ENCODE results near the gene FUT3.

FUT3 gene

GRCh38 chr19:5827891-5828660, 23.2 kb downstream of the FUT3 start:
- peak overlapping the region; percentile 52 for H3K9ac ChIP-seq (ENCODE audit: low read length)
- H3K27ac ChIP-seq (ENCODE audit: low read length): 0 out of 2 replicates have a peak overlapping the region, but pooled peaks have one; percentile 2
- H3K4me3 ChIP-seq (ENCODE audit: low read length): peak overlapping the region; percentile 70
- no peak overlapping the region for H2AFZ ChIP-seq (ENCODE audit: low read depth, low read length)
- no peaks in the 10 kb centered on the region for H3K9me3 ChIP-seq (ENCODE audit: insufficient read depth, low read length)
- H3K79me2 ChIP-seq (ENCODE audit: low read length): no peaks in the 10 kb centered on the region
- H3K27me3 ChIP-seq (ENCODE audit: low read depth, low read length): no peaks in the 10 kb centered on the region
- no peaks in the 10 kb centered on the region for H3K36me3 ChIP-seq (replicated peaks; ENCODE audit: low read depth, low read length)
- peaks cover 11% of the 10 kb centered on the region for H3K4me1 ChIP-seq (ENCODE audit: low read length)
- no peaks in the 10 kb centered on the region for H4K20me1 ChIP-seq (ENCODE audit: insufficient read depth, low read length)
- peak overlapping the region; percentile 58 for H3K4me2 ChIP-seq (ENCODE audit: low read length)
- TF ChIP-seq CTCF (IDR thresholded peaks at IDR 0.05; ENCODE audit: low read depth, low read length) (no peak), EZH2phosphoT487 (IDR thresholded peaks at IDR 0.05; ENCODE audit: low read depth) (no peak)

GRCh38 chr19:5827342-5827890, 23.8 kb downstream of the FUT3 start:
- H3K27ac ChIP-seq (ENCODE audit: low read length): no peak overlapping the region
- no peaks in the 10 kb centered on the region for H3K36me3 ChIP-seq (replicated peaks; ENCODE audit: low read depth, low read length)
- no peaks in the 10 kb centered on the region for H3K79me2 ChIP-seq (ENCODE audit: low read length)
- TF ChIP-seq EZH2phosphoT487 (IDR thresholded peaks at IDR 0.05; ENCODE audit: low read depth): no peak
- no peak for TF ChIP-seq CTCF (IDR thresholded peaks at IDR 0.05; ENCODE audit: low read depth, low read length)
- no peaks in the 10 kb centered on the region for H3K27me3 ChIP-seq (ENCODE audit: low read depth, low read length)
- H3K4me1 ChIP-seq (ENCODE audit: low read length): peaks cover 11% of the 10 kb centered on the region
- H4K20me1 ChIP-seq (ENCODE audit: insufficient read depth, low read length): no peaks in the 10 kb centered on the region
- H3K4me2 ChIP-seq (ENCODE audit: low read length): peak overlapping the region; percentile 34
- H3K9ac ChIP-seq (ENCODE audit: low read length): peak overlapping the region; percentile 24; the same call in 1 of the 2 replicates
- no peaks in the 10 kb centered on the region for H3K9me3 ChIP-seq (ENCODE audit: insufficient read depth, low read length)
- peak overlapping the region; percentile 70 for H3K4me3 ChIP-seq (ENCODE audit: low read length)
- H2AFZ ChIP-seq (ENCODE audit: low read depth, low read length): no peak overlapping the region

GRCh38 chr19:5826531-5827341, 24.5 kb downstream of the FUT3 start:
- Histone ChIP-seq H3K79me2 (ENCODE audit: low read length) (no peaks in the 10 kb centered on the region), H3K27ac (ENCODE audit: low read length) (no peak overlapping the region), H4K20me1 (ENCODE audit: insufficient read depth, low read length) (no peaks in the 10 kb centered on the region), H3K4me1 (ENCODE audit: low read length) (peaks cover 11% of the 10 kb centered on the region), H2AFZ (ENCODE audit: low read depth, low read length) (peak overlapping the region; percentile 57), H3K9ac (ENCODE audit: low read length) (no peak overlapping the region), H3K36me3 (replicated peaks; ENCODE audit: low read depth, low read length) (no peaks in the 10 kb centered on the region), H3K9me3 (ENCODE audit: insufficient read depth, low read length) (no peaks in the 10 kb centered on the region), H3K4me2 (ENCODE audit: low read length) (peak overlapping the region; percentile 34), H3K27me3 (ENCODE audit: low read depth, low read length) (no peaks in the 10 kb centered on the region), H3K4me3 (ENCODE audit: low read length) (peak overlapping the region; percentile 70)
- TF ChIP-seq EZH2phosphoT487 (IDR thresholded peaks at IDR 0.05; ENCODE audit: low read depth) (no peak), CTCF (IDR thresholded peaks at IDR 0.05; ENCODE audit: low read depth, low read length) (no peak)

GRCh38 chr19:5825178-5825577, 26.1 kb downstream of the FUT3 start:
- no peak overlapping the region for H3K4me2 ChIP-seq (ENCODE audit: low read length)
- no peaks in the 10 kb centered on the region for H3K79me2 ChIP-seq (ENCODE audit: low read length)
- H4K20me1 ChIP-seq (ENCODE audit: insufficient read depth, low read length): no peaks in the 10 kb centered on the region
- no peak overlapping the region for H3K27ac ChIP-seq (ENCODE audit: low read length)
- H3K4me1 ChIP-seq (ENCODE audit: low read length): peaks cover 11% of the 10 kb centered on the region
- H3K27me3 ChIP-seq (ENCODE audit: low read depth, low read length): no peaks in the 10 kb centered on the region
- H3K9ac ChIP-seq (ENCODE audit: low read length): no peak overlapping the region
- no peak overlapping the region for H3K4me3 ChIP-seq (ENCODE audit: low read length)
- H3K9me3 ChIP-seq (ENCODE audit: insufficient read depth, low read length): no peaks in the 10 kb centered on the region
- H2AFZ ChIP-seq (ENCODE audit: low read depth, low read length): no peak overlapping the region
- H3K36me3 ChIP-seq (replicated peaks; ENCODE audit: low read depth, low read length): no peaks in the 10 kb centered on the region
- no peak for TF ChIP-seq EZH2phosphoT487 (IDR thresholded peaks at IDR 0.05; ENCODE audit: low read depth)
- no peak for TF ChIP-seq CTCF (IDR thresholded peaks at IDR 0.05; ENCODE audit: low read depth, low read length)

All from OCI-LY3 (cell line).